Pons (tissue), 1 donor: ENCODE measurements around the gene PGPEP1.

Experiments
- DNase-seq: peaks from one replicate; pipeline ENCODE4 v3.0.0-alpha.2; 2016; ENCODE audit warnings: low spot score

PGPEP1 gene

DNA sequence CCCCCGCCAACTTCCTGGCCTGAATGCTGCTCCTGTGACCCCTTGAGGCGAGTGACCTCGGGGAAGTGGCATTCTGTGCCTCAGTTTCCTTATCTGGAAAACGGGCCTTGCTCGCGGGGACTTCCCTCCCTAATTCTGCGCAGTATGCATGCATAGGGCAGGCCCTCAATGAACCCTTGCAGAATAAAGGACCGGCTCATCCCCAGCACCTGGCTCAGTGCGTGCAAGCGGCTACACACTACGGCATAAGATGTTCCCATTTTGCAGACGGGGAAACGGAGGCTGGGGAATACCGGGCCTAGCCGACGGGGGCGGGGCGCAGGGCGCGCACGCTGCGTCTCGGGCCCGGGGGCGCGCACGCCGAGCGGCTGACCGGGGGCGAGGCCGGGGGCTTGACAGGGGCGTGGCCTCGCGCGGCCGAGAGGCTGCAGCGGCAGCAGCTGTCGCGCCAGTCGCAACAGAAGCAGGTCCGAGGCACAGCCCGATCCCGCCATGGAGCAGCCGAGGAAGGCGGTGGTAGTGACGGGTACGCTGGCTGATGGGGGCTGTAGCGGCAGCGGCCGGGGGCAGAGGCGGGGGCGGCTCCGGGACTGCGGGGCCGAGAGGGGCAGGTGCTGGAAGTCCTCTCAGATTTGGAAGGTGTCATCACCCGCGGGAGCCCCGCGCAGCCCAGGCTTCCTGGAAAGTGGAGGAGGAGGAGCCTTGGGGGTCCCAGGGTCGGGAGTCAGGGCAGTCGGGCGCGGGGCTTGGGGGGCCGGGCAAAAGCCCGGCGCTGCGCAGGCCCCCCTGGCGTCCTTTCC, at the start of gene PGPEP1:
PGPEP1 (plus strand) TSS at position 409 of the 800 bp plus-strand sequence; CDS start at position 493, 84 bp downstream.
- peak; percentile 33 for DNase-seq

DNA sequence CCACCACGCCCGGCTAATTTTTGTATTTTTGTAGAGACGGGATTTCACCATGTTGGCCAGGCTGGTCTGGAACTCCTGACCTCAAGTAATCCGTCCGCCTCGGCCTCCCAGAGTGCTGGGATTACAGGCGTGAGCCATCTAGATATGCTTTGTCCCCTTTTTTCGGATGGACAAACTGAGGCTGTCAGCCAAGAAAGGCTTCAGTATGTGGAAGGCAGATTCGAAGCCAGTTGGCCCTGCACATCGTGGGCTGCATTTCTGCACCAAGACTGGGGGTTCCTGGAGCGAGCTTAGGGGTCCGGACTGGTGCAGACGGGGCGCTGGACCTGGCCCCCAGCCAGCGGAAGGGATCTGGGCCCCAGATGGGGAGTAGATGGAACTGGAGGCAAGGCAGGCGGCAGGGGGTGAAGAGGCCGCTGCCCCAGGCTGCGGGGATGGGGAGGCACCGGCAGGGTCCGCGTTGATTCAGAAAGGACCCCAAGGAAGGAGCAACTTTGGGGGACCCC, 49.3 kb upstream of the PGPEP1 start:
- no peak for DNase-seq

DNA sequence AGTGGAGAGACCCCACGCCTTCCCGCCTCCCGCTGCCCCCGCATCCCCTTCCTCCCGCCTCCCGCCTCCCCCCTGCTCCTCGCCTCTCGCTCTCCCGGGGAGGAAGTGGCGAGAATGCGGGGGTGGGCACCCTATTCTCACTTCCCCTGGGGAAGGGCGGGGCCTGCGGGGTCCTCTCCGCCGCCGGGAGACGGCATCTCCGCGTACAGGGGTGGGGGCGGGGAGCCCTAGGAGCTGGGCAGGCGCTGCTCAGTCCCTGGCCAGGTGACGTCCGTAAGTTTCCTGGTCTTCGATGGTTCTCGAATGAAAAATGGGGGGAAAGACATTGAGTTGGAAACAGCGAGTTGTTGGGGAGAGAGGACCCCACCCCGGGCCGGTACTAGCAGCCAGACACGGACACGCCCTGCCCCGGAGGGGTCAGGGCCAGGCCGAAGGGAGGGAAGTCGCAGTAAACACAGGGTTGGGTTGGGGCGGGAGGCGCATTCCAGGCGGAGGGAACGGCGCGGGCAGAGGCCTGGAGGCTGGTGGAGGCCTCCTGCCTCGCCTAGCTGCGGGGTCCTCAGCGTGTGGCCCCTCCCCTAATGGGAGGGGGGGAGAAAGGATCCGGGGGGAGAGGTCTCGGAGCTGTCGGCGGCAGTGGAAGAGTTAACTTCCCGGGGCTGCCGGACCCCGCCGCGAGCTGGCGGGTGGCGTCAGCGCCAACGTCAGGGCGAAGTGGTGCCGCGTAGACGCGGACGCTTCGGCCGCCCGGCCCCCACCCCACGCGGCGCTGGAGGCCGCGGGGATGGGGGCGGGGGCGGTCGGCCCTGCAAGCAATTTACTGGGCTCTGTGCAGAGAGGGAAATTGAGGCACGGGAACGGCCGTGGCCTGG, 48.6 kb upstream of the PGPEP1 start:
- DNase-seq = peak; percentile 71

- DNase-seq = no peak
Observed at GRCh38 chr19:18292462-18292809, 48.0 kb upstream of the PGPEP1 start.

DNA sequence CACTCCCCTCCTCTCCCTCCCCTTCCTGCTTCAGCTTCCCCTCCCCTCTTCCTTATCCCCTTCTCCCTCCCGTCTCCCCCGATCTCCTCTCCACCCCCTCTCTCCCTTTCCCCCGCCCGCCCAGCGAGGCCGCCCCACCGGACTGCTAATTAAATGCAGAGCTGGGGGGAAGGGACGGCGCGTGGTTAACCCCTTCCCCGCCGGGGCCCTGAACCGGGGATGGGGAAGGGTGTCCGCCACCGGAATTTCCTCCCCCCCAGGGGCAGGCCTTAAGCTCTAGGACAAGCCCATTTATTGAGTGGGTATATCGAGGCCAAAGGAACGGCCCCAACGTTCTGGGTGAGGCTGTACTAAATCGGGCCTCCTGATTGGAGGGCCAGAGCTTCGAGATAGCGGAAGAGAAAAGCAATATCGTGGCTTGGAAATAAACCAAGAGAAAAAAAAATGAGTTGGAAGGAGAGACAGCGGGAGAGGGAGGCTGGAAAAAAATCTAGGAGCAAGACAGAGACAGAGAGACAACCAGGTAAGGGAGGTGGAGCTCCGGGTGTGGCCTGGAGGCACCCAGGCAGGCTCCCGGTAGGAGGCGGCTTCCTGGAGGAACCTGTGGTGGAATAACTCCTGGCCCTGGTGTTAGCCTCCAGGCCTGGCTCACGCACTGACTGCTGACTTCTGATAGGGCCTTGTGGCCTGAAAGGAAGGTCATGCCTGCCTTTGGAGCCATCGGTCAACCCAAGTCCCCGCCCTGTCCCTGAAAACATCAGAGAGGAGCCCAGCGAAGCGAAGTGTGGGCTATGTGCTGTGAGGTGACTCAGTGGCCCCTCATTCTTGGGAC, 47.4 kb upstream of the PGPEP1 start:
- DNase-seq = peak; percentile 54

DNA sequence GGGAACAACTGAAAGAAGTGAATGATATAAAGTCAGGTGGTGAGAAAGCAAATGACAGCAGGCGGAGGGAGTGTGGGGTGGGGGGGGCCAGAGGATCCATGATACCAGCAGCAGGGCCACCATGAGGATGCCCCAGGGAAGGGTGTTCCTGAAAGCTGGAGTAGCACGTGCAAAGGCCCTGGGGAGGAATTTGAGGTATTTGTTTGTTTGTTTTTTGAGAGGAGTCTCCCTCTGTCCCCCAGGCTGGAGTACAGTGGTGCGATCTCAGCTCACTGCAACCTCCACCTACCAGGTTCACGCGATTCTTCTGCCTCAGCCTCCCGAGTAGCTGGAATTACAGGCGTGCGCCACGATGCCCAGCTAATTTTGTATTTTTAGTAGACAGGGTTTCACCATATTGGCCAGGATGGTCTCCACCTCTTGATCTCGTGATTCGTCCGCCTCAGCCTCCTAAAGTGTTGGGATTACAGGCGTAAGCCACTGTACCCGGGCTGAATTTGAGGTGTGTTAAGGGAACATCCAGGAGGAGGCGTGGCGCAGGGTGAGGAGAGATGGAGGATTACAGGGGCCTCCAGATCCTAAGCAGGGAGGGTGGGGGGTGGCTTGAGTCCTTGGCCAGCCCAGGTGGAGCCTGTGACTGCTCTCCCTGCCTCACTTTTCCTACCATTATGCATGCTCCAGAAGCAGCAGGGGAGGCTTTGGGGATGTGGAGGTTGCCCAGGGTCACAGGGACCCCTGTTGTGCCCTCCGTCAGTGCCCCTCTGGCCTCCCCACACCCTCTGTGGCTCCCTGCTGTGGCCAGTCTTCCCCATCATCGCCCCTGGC, 46.5 kb upstream of the PGPEP1 start:
- no peak for DNase-seq

GRCh38 chr19:18294467-18294864, 45.9 kb upstream of the PGPEP1 start:
- DNase-seq = no peak

DNA sequence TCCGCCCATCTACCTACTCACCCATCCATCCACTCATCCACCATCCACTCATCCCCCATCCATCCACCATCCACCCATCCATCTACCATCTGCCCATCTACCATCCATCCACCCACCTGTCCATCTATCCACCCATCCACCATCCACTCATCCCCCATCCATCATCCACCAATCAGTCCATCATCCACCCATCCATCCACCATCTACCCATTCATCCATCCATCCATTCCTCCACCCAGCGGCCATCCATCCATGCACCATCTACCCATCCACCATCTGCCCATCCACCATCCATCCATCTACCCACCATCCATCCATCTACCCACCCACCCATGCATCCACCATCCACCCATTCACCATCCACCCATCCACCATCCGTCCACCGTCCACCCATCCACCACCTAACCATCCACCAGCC, 45.4 kb upstream of the PGPEP1 start:
- DNase-seq = no peak

DNA sequence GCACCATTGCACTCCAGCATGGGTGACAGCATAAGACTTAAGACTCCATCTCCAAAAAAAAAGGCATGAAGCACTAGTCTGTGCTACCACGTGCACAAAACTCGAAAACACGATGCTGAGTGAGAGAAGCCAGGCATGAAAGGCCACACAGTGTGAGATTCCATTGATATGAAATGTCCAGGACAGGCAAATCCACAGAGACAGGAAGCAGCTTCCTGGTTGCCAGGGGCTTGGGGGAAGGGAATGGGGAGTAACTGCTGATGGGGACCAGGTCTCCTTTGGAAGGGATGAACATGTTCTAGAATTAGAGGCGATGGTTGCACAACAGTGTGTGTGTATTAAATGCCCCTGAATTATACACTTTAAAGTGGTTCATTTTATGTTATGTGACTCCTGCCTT, 43.1 kb upstream of the PGPEP1 start:
- DNase-seq = no peak

DNA sequence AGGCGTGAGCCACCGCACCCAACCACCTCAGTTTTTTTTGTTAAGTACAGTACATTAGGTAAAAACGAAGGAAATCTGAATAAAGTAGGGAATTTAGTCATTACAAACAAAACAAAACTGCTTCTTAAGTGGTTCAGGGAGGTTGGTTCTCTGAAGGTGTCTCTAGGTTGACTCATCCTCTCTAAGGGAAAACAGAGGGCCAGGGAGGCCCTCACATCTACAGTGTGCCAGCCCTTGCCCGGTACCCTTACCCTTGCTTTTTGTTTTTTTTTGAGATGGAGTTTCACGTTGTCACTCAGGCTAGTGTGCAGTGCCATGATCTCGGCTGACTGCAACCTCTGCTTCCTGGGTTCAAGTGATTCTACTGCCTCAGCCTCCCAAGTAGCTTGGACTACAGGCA, 41.8 kb upstream of the PGPEP1 start:
- DNase-seq = no peak

GRCh38 chr19:18299654-18300053, 40.7 kb upstream of the PGPEP1 start:
- DNase-seq = no peak

- no peak for DNase-seq
Observed at GRCh38 chr19:18300930-18301717, 39.3 kb upstream of the PGPEP1 start.

GRCh38 chr19:18301718-18302111, 38.7 kb upstream of the PGPEP1 start:
- DNase-seq = no peak

DNA sequence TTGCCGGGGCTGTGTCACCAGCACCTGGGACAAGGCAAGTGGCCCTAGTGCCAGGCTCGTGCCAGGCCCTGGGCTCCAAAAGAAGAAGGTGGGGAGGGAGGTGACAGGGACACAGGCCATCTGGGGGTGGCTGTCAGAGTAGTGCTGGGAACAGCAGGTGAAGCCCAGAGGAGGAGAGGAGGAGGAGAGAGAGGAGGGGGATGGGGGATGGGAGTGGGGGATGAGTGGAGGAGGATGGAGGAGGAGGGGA, 36.3 kb upstream of the PGPEP1 start:
- peak; percentile 34 for DNase-seq

DNA sequence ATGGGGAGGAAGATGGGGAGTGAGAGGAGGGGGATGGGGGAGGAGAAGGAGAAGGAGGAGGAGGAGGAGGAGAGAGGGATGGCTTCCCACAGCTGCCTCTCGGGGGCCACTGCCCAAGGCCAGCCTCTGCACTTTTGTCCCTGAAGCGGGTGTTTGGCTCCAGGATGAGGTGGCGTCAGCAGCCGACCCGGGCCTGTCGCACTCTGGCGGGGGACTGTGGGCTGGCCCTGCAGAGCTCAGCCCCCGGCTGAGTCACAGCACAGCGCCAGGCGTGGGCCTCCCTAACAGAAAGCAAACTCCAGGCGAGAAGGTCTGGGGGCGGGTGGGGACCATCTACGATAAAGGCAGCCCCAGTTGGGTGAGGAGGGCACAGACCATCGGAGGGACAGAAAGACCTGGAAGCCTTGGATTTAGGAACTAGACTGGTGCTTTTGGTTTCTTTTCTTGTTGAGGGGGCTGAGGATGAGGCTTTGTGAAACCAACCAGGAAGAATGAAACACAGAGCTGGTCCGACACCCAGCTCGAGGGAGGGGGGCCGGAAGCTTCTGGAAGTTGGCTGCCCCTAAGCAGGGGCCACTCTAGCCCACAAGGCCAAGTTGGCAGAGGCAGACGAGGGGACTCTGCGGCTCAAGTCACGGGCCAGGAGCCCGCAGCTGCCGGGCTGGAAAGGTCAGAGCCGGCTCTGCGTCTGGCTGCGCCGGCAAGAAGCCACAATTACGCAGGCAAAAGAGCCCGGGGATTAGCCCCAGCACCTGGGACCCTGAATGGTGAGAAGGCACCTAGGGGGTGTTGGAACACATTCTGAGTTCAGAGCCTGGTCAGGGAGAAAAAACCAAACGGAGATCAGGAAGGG, 35.7 kb upstream of the PGPEP1 start:
- peak; percentile 75 for DNase-seq

DNA sequence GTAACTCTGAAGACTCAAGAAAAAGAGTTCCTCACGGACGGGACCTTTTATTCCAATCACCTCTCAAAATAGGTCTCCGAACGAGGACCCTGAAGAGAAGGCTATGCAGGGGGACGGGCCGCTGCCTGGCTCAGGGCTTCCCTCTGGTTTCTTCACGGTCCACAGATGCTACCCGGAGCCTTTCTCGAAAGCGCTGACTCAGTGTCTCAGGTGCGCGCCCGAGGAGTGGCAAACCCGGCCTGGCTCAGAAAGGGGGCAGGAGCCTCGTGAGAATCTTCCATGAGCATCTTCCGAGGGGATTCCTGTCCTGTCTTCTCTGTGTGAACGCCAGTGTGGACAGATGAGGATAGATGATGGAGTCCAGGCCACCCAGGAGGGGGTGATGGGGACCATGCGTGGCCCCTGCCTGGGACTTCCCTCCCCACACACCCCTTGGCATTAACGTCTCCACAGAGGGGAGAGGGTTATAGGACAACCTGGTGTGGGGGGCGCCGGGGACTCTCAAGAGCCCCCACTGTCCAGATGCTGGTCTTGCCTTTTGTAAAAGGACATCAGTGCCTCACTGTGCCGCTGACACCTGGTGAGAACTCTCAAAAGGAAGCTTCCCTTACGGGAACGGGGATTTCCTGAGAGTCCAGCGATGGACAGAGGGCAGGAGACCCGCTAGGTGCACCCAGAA, 34.0 kb upstream of the PGPEP1 start:
- DNase-seq = no peak

DNA sequence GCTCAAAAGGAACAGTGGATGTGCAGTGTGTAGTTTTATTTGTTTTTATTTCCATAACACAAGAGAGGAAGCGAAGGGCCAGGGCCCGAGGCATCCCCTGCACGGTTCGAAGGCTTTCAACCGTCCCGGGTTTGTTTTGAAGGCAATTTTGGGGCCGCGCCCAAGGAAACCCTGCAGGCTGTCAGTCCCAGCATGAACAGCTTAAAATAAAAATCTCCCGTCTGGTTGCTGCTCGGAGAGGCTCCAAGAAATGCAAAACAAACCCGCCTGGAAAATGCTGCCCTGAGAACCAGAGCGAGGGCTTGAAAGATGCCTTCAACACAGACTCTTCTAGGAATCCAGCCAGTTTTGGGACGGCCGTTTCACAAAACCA, 33.5 kb upstream of the PGPEP1 start:
- DNase-seq = peak; percentile 36

DNA sequence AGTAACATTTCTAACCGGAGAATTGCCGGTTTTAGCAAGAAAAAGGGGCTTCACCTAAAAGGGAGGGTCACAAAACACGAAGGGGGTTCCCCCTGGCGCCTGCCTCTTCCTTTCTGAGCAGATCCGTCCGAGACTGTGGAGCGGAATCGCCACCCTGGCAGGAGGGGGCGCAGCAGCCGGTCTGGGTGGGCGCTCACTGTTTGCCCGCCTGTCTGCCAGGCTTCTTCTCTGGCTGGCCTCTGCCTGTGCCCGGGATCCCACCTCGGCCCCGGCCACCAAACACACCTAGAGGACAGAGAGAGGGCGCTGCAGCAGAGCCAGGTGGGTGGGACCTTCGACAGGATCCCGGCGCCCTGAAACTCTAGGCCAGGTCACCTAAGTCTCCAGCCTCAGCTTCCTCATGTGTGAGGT, 33.1 kb upstream of the PGPEP1 start:
- no peak for DNase-seq
